ENCODE data around the gene PIP5K1B. TPM values are rescaled to one million over a fixed set of nuclear protein-coding genes. Genes with fewer than 3 reads are reported as not detected.

PIP5K1B gene
- total and polyA plus RNA-seq, 2 of the 13 experiments (the other 11 are each of a cell fraction or from before 2014, with no cell fraction given): 15.8 to 17.5 TPM

DNA sequence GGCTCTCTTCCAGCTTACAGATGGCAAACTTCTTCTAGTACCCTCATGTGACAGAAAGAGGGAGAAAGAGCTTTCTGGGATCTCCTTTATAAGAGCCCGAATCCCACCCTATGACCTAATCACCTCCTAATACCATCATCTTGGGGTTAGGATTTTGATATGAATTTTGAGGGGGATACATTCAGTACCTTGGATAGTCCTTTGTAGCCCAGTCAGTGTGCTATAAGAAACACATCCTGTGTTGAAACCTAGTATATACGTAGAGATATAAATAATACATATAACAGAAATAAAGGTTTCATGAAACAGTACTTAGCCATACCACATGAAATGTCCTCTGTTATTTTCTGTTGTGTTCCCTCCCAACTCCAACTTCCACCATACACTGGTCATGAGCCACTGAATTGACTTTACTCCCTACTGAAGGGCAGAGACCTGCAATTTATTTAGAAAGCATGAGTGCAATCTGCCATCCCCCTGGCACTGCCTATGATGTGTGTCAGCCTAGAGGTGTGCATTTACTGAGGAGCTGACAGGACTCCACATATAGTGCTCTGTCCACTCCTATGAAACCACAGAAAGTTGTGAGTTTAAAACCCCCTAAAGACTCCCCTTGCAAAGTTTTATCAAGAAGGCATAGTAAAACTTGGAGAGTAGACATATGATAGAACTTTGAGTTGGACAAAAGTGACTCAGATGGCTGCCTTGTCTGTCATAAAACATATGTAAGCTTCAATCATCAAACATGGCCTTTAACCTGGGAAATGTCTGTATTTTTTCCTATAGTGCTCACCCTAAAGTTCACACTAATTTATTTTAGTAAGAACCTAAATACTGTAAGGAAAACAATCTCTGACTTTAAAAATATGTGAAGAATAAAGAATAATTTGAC lies 12.8 kb downstream of the PIP5K1B start:
- Histone ChIP-seq H3K79me2 (ENCODE audit: insufficient read depth, low read length) (peaks cover 60% of the 10 kb centered on the region), H3K36me3 (replicated peaks in 1 of 2; ENCODE audit: control insufficient read depth in 1 of 2, insufficient read depth in 2 of 2, low read length in 2 of 2) (peaks cover 0 to 7% of the 10 kb centered on the region in 2 experiments; a peak in 2 of 5 replicates), H2AFZ (ENCODE audit: low read length) (no peak overlapping the region), H3K27me3 (ENCODE audit: control insufficient read depth in 1 of 2, insufficient read depth in 2 of 2, low read length in 2 of 2) (no peaks in the 10 kb centered on the region), H3K4me2 (ENCODE audit: low read depth, low read length) (no peak overlapping the region), H3K4me1 (ENCODE audit: insufficient read depth, low read length) (peaks cover 61% of the 10 kb centered on the region), H4K20me1 (ENCODE audit: insufficient read depth, low read length) (no peaks in the 10 kb centered on the region; the same call in 1 of the 2 replicates), H3K9ac (ENCODE audit: insufficient read depth, low read depth, low read length) (no peak overlapping the region), H3K9me3 (ENCODE audit: low read length) (no peaks in the 10 kb centered on the region), H3K27ac (ENCODE audit: extremely low read length, insufficient read depth, low read length) (no peak overlapping the region), H3K4me3 (replicated peaks in 1 of 3; ENCODE audit: insufficient read depth in 1 of 3, low read depth in 2 of 3, low read length in 3 of 3) (no peak overlapping the region)
- no peak for DNase-seq (ENCODE audit: low spot score)
- no TSS peak for BruUV-seq (replicated peaks)
- 89% methylated on average over 2 of the region's 2 CpGs for WGBS (ENCODE audit: low lambda C conversion rate)
- TF ChIP-seq MED8 (CRISPR knock-in tag; IDR thresholded peaks at IDR 0.05; ENCODE audit: insufficient replicate concordance) (no peak), ZNF691 (CRISPR knock-in tag; IDR thresholded peaks at IDR 0.05; ENCODE audit: borderline replicate concordance, low read depth) (0 out of 2 replicates have a peak, but pooled peaks have one; percentile 43), REST (IDR thresholded peaks at IDR 0.05; ENCODE audit: borderline replicate concordance in 1 of 2, low read depth in 1 of 2, low read length in 2 of 2) (peak in 1 of 2 experiments; percentile 68; a peak in 2 of 4 replicates)
- ChIA-PET CTCF (ENCODE audit: low intra/inter-chr PET ratio, low total read pairs) (no interaction called here), POLR2A (no interaction called here)
- FAIRE-seq: no peak
- intact Hi-C loops (cut with micrococcal nuclease; ENCODE audit: unreplicated experiment): no loop called here
- ATAC-seq: no peak
- in situ Hi-C loops (cut with HindIII; ENCODE audit: extremely low pct_ligation_motif_present, low pct_unique_long_range_greater_than_20kb): no loop called here
